ENCODE measurements around the gene ANXA11.

- TF ChIP-seq EZH2 (IDR thresholded peaks at IDR 0.05; ENCODE audit: borderline replicate concordance, low read length) (no peak), CTCF (IDR thresholded peaks at IDR 0.05; ENCODE audit: low read length) (no peak)
Observed at GRCh38 chr10:80176526-80176925, 28.8 kb downstream of the ANXA11 start.

Data from OCI-LY1 (cell line).